ENCODE results near the gene EPHA10.

The EPHA10 gene

DNA sequence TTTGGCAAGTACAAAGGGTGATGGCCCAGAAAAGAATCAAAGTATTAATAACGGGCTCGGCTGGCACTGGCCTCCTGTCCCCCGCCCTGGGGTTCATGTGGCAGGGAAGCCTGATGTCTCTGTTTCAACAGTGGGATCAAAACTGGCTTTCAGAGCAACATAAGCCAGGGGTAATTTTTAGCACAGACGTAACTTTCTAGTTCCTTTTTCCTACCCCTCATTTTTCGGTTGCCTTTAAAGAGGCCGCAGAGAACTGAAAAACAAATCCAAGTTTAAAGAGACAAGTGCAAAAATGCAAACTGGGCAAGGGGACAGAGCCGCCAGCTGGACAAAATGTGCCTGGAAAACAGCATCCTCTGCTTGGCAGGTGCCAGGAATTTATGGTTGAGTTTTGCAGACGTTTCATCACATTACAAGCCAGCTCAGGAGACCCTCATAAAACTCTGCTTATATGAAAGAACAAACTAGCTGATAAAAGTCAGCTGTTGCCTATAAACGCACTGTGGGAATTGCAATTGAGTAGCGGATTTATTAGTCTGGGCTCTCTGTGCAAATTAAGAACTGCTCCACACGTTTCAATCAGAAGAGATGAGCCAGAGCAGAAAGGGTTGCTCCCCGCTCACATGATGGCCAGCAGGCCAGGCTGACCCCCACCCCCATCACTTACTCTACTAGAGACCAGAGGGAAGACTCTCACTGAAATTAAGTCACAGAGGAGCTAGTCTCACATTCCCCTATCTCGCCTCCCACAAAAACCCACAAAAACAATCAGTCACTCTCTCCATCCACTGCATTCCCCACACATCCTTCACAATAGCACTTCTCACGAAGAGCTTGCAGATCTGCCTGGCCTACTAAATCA lies 88.4 kb downstream of the EPHA10 start:
- no peak for DNase-seq (ENCODE audit: low read depth in 2 of 2)

DNA sequence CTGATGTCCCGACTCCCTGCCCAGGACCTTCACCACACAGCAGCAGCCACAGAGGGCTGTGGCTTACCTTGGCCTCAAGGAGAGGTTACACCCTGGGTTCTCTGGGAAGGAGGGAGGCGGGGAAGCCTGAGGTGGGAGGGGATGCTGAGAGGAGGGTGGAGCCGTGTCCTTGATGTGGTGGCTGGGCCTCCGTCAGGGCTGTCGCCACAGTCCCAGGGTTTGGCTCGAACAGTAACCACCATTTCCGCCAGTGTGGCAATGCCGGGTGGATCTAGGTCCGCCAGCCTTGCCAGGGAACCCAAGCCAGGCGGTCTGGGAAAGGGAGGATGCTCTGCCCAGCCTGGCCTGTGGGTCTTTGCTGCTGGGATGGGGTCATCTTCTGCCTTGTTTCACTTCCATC lies 91.0 kb downstream of the EPHA10 start:
- DNase-seq (ENCODE audit: low read depth in 2 of 2) = no peak

DNA sequence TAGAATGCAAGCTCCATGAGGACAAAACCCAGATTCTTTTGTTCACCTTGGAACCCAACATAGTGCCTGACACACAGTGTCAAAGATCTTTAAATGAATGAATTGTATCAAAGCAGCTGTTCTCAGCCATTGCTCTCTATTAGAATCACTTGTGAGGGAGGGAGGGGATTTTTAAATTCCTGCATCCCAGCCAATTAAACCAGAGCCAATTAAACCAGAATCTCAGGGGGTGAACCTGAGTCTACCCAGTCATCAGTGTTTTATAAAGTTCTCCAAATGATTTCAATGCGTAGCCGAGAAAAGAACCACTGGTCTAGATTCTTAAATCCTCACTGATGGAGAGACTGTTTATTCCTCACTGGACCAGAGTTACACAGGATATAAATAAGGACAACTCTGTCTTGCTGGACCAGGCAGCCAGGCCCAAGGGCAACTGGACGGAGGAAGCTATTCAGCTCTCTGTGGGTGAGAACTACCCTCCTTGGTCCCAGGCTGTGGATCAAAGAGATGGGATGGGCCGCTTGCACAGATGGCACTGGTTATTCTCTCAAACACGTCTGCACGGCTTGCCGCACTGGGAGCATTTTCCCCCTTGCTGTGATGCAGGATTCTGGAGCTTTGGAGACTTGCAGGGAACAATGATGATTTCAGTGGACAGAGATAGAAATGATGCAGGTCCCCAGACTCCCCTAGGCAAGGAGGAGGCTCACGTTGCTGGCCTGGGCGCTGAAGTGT lies 92.6 kb downstream of the EPHA10 start:
- no peak for DNase-seq (ENCODE audit: low read depth in 2 of 2)

DNA sequence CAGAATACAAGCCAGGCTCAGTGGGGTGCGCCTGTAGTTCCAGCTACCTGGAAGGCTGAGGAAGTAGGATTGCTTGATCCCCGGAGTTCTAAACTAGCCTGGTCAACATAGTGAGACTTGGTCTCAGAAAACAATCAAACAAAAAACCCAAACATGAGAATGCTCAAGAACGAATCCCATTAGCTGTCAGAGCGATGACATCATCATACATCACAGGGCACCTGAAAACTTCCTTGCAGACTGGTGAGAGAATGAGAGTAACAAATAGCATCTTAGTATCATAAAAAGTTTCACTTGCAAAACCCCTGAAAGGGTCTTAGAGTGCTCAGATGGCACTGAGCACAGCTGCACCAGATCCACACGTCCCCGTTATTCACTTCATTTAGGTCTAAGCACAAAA lies 93.7 kb downstream of the EPHA10 start:
- no peak for DNase-seq (ENCODE audit: low read depth in 2 of 2)

DNA sequence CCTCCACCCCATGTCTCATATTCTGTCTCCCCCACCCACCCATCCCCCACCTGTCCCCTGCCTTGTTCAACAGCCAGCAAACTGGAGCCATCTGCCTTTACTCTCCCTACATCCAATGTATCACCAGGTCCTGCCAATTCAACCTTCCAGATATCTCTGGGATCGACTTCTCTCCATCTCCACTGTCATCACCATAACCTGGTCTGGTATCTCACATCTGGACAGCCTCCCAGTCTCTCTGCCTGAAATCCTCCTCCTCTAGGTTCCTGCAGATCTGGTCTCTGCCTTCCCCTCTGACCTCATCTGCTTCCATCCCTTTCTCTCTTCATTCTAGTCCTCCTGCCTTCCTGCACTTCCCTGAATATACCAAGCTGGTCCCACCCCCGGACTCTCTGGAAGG lies 94.8 kb downstream of the EPHA10 start:
- no peak for DNase-seq (ENCODE audit: low read depth in 2 of 2)

DNA sequence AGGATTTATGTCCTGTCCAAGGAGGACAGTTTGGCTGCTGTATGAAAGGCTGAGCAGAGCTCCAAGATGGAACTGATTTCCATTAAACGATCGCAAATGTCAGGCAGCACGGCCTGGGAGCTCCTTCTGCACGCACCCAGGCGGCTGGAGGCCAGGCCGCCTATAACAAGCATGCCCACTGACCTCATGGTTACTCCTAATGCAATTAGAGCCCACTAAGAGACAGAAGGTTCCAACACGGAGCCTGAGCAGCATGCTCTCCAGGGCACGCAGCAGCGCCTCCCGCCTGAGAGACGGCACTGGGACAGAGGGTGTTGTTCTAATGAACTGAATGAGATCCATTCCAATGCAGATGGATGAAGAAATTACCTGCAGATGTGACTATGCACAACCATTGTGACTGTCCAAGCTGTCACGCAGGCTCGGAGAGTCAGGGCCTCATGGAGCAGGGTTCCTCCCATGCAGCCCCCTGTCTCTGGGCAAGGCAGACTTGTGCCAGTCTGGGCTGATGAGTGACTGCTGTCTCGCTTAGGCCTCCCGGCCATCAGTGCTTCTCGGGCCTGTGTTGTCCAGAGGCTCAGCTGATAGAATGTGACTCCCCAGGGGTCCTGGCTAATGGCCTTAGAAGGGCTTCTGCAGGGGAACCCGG lies 97.8 kb downstream of the EPHA10 start:
- DNase-seq (ENCODE audit: low read depth in 2 of 2) = no peak

DNA sequence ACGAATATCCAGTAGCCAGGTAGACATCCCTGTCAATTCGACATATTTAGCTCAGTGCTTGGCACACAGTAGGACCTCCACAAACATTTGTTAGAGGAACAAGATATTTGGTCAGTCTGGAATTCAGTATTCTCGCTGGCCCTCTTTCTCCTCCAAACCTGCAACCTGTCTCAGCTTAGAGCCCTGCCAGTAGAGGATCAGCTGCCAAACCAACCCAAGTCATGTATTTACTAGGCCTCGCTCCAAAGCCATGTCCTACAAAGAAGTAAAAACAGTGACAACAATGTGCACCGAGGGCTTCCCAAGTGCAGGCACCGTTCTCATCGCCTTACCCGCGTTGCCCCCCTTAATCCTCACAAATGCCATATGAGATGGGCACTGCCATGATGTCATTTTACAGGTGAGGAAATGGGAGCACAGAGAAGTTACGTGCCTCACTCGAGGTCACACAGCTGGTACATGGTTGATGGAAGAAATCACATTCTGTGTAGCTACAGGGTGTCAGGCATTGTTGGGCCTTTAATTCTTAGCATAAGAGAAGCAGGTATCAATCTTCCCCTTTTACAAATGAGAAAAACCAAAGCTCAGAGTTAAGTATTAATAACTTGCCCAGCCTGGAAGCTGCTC lies 98.6 kb downstream of the EPHA10 start:
- no peak for DNase-seq (ENCODE audit: low read depth in 2 of 2)

Data from activated CD8-positive, alpha-beta memory T cell treated with anti-CD3 and anti-CD28 coated beads for 4 hours (primary cell).